Epidermal melanocyte (primary cell): ENCODE data around the gene FKBP9.
"Not testable (repeated sequence)": the region's sequence is repeated elsewhere in the genome, so short reads cannot be mapped to it uniquely, and the experiment has no call there.

ENCODE experiments used
- DNase-seq: peaks from one replicate; pipeline ENCODE4 v3.0.0; 2011; ENCODE audit warnings: low spot score; ENCODE audit not compliant: insufficient read length

Gene FKBP9

DNA sequence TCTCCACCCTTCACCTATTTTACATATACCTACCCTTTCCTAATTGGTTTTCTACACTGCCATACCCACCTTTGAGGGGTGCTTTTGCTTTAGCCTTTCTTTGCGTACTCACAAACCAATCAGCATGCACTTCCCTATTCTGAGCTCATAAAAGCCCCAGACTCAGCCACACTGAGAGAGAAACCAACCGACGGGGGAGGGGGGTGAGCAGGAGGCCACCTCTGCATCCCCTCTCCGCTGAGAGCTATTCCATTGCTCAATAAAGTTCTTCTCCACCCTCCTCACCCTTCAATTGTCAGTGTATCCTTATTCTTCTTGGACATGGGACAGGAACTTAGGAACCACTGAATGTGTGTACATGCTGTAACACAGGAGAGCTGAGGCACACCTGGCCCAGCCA is 9.0 kb upstream of the FKBP9 start:
- no peak for DNase-seq

DNA sequence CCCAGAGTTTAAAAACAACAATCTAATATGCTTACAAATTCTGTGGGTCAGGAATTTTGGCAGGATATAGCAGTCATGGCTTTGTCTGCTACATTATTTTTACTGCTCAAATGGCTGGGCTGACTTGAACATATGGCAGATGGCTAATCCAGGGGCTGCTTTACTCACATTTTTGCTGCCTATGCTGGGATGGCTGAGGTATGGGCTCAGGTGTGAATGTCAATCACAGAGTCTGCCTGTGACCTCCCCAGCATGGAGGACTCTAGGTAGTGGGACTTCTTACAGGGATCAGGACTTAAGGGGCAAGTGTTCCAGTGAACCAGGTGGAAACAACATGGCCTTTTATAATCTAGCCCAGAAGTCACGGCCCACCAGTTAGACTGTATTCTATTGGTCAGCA is 4.4 kb upstream of the FKBP9 start:
- DNase-seq, result no peak

GRCh38 chr7:32958046-32959025 is 1.1 kb downstream of the FKBP9 start:
- peak; percentile 21 for DNase-seq

GRCh38 chr7:32963880-32964301 is 6.7 kb downstream of the FKBP9 start:
- not testable (repeated sequence) for DNase-seq

GRCh38 chr7:32964461-32965159 is 7.4 kb downstream of the FKBP9 start:
- DNase-seq, result not testable (repeated sequence)

GRCh38 chr7:32966489-32967267 is 9.4 kb downstream of the FKBP9 start:
- DNase-seq, result not testable (repeated sequence)

GRCh38 chr7:32967268-32967582 is 10.0 kb downstream of the FKBP9 start:
- DNase-seq, result not testable (repeated sequence)

GRCh38 chr7:32971967-32972366 is 14.7 kb downstream of the FKBP9 start:
- DNase-seq, result not testable (repeated sequence)

GRCh38 chr7:32977159-32977558 is 19.9 kb downstream of the FKBP9 start:
- not testable (repeated sequence) for DNase-seq

DNA sequence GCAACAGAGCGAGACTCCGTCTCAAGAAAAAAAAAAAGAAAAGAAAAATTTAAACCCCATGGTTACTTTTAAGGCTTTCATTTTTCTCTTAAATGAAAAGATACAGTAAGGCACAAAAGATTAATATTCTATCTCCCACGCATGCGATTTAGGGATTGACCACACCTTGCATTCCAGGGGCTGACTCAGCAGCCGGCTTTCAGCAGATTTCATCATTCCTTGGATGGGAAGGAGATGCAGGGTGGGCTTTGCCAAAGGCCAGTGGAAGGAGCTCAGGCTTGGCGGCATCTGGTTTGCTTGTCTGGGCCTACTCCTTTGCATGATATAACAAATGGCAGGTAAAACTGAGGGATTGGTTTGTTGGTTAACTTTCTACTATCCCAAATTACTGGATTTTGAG is 22.0 kb downstream of the FKBP9 start:
- DNase-seq, result not testable (repeated sequence)

- not testable (repeated sequence) for DNase-seq
Measured at GRCh38 chr7:32979902-32980301, 22.7 kb downstream of the FKBP9 start.

DNA sequence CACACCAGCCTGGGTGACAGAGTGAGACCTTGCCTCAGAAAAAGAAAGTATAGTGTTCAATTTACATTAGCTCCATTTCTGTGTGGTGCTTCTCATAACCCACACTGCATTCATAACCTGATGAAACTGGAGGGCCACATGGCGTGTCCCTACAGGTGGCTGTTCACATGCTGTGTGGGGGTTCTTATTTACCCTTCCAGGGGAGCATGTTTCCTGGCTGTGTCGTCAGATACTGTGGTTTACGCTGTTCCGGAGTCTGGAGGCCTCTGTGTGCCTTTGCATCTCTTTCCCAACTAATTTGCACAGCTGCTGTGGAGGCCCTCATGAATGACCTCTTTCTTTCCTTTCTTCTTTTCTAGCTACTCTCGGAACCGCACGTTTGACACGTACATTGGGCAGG is 30.9 kb downstream of the FKBP9 start:
- DNase-seq, result not testable (repeated sequence)

DNA sequence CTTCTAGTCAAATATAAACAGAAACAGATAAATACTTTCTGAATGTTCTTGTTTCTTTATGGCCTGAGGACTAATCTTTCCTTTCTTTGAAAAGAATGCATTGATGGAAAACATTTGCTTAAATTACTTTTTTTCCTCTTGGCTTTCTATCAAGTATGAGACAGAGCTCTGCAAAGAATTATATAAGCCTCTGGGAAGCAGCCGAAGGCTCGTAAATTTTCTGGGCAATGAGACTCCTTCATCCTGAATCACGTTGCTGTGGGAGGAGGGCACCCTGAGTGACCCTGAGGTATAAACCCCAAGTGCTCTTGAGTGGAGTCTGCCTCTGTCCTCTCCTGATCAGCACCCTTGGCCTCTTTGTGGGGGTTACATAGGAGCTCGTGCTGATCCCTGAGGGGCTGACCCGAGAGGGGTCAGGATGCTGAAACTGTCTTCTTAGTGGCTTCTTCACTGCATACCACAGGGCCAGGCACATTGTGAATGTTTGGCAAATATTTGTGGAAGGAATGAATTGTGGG is 33.9 kb downstream of the FKBP9 start:
- DNase-seq, result peak; percentile 25

DNA sequence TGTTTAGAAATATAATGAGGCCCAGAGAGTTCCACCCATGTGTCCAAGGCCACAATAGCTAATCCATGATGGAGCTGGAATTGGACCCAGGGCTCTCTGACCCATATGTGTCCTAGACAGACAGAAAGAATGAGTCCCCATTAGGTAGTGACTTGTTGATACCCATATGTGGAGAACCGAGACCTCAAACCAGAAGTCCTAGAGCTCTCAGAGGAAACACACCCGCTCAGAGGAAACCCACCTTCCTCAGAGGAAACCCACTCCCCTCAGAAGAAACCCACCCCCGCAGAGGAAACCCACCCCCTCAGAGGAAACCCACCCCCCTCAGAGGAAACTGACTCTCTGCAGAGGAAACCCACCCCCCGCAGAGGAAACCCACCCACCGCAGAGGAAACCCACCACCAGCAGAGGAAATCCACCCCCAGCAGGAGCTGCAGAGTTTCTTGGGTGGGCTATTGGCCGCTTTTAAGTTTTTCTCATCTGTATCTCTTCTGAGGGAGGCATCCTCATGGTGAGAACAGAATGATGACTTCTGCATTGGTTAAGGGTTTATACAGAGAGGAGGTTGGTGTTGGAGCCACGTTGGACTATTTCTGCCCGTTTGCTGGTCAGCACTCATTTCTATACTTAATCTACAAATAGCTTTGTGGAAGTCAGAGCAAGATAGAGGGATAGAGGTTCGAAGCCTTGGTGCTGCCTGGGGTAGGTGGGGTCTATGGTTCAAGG is 34.9 kb downstream of the FKBP9 start:
- DNase-seq, result not testable (repeated sequence)

DNA sequence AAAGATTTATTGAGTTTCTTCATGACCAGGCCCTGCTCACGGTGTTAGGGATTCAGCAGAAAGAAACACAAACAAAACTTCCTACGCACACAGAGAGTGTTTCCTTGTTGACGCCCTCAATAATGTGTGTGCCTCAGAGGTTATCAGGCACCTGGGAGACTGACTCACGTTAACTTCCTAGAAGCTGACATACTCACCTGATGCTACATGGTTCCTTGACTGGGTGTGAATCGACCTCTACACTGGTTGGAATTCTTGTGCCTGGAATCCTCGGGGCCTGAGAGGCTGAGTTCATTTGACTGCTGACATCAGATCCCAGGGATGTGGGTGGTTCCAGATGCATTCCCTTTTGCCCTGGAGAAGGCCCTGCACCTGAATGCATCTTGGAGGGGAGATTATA is 35.5 kb downstream of the FKBP9 start:
- DNase-seq, result not testable (repeated sequence)

DNA sequence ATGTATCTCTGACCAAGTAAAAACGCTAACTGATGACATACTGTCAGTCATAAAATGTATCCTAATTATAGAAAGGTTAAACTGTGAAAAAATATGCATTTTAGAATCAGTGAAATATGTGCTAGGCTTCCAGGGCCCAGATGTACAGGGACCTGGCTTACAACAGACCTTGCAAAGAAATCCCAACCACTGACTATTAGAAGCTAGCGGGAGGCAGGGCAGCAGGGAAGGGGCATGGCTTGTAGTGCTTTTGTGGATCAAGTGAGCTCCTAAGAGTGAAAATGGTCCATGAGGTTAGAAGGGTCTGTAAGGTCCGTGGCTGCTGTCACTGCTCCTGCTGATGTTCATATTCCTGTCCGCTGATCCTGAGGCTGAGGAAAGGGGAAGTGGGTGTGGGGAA is 40.7 kb downstream of the FKBP9 start:
- not testable (repeated sequence) for DNase-seq

GRCh38 chr7:32998361-32999171 is 41.3 kb downstream of the FKBP9 start:
- DNase-seq, result not testable (repeated sequence)

DNA sequence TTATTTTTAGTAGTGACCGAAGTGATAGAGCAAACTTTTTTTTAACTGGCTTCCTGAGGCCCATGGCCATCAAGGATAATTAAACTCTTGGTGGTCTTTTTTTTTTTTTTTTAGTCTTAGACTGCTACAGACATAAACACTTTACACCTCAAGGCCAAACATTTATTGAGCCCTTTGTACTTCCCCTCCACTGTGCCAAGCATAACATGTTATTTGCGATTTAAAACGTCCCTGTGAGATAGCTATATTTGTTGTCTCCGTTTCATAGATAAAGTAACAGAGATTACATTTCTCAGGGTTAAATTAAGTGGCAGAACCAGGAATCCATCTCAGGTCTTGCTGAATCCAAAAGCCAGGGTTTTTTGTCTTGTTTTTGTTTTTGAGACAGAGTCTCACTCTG is 42.1 kb downstream of the FKBP9 start:
- DNase-seq, result not testable (repeated sequence)

GRCh38 chr7:33003111-33003510 is 45.9 kb downstream of the FKBP9 start:
- not testable (repeated sequence) for DNase-seq

GRCh38 chr7:33004104-33004616 is 46.9 kb downstream of the FKBP9 start:
- not testable (repeated sequence) for DNase-seq
